HG02884 (cell line): ENCODE data around the gene CLCN4.

Experiments used
- ATAC-seq: cut with Tn5 transposase; IDR thresholded peaks from one replicate; pipeline ENCODE4 v1.9.1; 2021; ENCODE audit warnings: mild to moderate bottlenecking, moderate library complexity; ENCODE audit not compliant: unreplicated experiment

Gene CLCN4

GRCh38 chrX:10156199-10157031 lies at the start of gene CLCN4:
Gene CLCN4 (plus strand): TSS chrX:10156975. CDS start chrX:10185033, 28,058 bp downstream.
- ATAC-seq, result peak; percentile 58

- no peak for ATAC-seq
Observed at GRCh38 chrX:10107483-10107882, 49.3 kb upstream of the CLCN4 start.

- ATAC-seq, result no peak
Observed at GRCh38 chrX:10108288-10108687, 48.5 kb upstream of the CLCN4 start.

GRCh38 chrX:10109695-10110094 lies 47.1 kb upstream of the CLCN4 start:
- ATAC-seq, result no peak

- ATAC-seq, result no peak
Observed at GRCh38 chrX:10110316-10110935, 46.3 kb upstream of the CLCN4 start.

DNA sequence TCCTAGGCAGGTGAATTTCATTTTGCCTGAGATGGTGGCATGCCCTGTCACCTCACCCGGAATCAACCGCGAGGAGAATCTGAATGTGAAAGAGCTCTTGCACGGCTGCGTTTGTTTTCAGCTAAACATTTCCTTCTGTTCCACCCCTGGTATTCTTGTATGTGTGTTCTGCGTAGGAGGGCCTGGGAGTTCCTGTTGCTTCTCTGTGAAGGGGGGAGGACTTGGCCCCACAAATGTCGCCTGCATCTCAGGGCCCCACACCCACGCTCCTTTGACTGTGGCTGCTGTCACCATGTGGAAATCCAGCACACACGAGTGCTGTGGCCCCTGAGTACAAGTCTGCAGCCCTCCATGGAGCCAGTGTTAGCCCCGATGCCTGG lies 45.8 kb upstream of the CLCN4 start:
- peak; percentile 35 for ATAC-seq

- ATAC-seq, result peak; percentile 47
Observed at GRCh38 chrX:10111364-10112148, 45.2 kb upstream of the CLCN4 start.

GRCh38 chrX:10112510-10112909 lies 44.3 kb upstream of the CLCN4 start:
- peak; percentile 31 for ATAC-seq

GRCh38 chrX:10115082-10115481 lies 41.7 kb upstream of the CLCN4 start:
- no peak for ATAC-seq

- ATAC-seq, result no peak
Observed at GRCh38 chrX:10117301-10117700, 39.5 kb upstream of the CLCN4 start.

- no peak for ATAC-seq
Observed at GRCh38 chrX:10117864-10118377, 38.9 kb upstream of the CLCN4 start.

- no peak for ATAC-seq
Observed at GRCh38 chrX:10118530-10118929, 38.2 kb upstream of the CLCN4 start.

GRCh38 chrX:10119399-10119990 lies 37.3 kb upstream of the CLCN4 start:
- ATAC-seq, result peak; percentile 34

GRCh38 chrX:10120331-10120730 lies 36.4 kb upstream of the CLCN4 start:
- no peak for ATAC-seq

DNA sequence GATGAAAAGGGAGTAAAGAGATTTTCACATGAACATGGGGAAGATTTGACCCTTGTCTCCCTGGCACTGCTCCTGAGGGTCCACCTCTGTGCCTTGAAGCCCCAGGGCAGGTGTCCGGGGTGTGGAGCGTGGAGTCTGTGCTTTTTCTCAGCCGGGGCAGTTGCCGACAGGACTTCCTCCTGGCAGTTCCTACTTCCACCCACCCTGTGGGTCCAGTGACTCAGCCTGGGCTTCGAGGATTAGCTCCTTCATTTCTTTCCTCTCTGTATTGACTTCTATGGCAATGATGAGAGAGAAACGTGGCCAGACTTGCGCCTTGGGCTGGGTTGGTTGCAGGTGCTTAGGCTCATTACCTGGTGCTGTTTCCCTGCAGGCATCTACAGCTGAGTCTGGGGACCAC lies 35.9 kb upstream of the CLCN4 start:
- ATAC-seq, result no peak

- ATAC-seq, result peak; percentile 78
Observed at GRCh38 chrX:10121787-10122186, 35.0 kb upstream of the CLCN4 start.

DNA sequence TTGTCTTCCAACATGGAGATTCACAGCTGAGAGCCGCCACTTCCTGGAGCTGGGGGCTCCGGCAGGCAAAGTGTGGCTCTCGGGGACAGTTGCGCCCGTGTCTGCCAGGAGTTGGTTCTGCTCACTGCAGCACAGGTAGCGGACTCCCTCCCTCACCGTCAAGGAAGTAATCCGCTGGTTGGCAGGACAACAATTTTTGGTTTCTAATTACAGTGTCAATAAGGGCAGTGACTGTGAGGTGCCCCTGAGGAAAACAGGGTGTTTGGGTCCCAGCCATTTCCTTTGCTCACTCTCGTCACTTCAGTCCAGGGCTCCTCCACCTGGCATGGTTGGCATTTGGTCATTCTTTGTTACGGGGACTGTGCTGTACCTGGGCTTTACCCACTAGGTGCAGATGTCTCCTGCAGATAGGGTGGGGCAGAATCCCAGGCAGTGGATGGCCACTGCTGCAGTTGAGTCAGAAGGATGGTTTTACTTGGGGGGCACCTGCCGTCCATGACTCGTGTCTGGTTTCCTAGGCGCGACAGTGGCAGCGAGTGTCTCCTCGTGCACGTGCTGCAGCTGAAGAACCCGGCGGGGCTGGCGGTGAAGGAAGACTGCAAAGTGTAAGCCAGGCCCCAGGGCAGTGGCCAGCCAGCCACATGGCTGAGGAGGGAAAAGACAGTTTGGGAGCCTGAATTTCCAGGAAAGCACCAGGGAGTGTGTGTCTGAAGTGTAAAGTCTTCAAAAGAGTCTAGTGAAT lies 32.1 kb upstream of the CLCN4 start:
- ATAC-seq, result no peak

- no peak for ATAC-seq
Observed at GRCh38 chrX:10125248-10125615, 31.5 kb upstream of the CLCN4 start.

DNA sequence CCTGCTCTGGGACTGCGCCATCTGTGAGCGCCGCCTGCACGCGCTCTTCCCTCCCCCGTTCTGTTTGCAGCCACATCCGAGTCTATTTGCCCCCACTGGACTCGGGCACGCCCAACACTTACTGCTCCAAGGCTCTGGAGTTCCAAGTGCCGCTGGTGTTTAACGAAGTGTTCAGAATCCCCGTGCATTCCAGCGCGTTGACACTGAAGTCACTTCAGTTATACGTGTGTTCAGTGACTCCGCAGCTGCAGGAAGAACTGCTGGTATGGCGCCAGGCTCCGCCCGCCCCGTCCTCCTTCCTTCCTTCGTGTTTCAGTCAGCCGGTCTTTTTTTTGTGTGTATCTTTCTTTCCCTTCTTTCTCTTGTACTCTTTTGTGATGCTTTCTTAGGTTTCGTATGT lies 30.7 kb upstream of the CLCN4 start:
- ATAC-seq, result no peak

DNA sequence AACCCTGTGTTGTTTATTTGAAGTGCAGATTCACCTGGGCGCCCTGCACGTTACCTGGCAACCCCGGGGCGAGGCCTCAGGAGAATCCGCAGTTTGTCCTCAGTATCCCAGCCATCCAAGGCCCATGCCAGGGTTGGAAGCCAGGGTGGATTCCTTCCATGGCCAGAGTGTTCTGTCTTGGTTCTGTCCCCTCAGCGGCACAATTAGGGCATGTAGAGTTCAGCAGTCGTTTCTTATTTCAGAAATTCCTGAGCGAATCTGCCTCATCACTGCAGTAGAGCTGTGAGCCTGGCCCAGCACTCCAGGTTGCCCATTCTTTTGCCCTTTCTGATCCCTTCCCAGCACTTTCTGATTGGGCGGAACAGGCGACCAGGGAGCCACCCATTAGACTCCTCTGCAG lies 29.9 kb upstream of the CLCN4 start:
- ATAC-seq, result no peak
